SU-DHL-6 (cell line): ENCODE results near the gene EML6.

ENCODE experiments used
- H2AFZ ChIP-seq: fragments of 200-600 bp; sonication (generic); 2 replicates; pipeline ENCODE4 v1.6.1; 2014; ENCODE audit warnings: low read depth, mild to moderate bottlenecking, moderate library complexity, mixed read lengths, antibody characterized with exemption, low read length; ENCODE audit not compliant: severe bottlenecking
- H3F3A ChIP-seq: fragments of 200-600 bp; shearing (Covaris generic); 2 replicates; pipeline ENCODE4 v1.6.0; 2016; ENCODE audit warnings: antibody characterized with exemption, mild to moderate bottlenecking; ENCODE audit not compliant: insufficient read depth
- H3K27ac ChIP-seq: fragments of 200-600 bp; sonication (generic); 2 replicates; pipeline ENCODE4 v1.5.1; 2016; ENCODE audit warnings: low read depth, mild to moderate bottlenecking, low read length, moderate library complexity, mixed read lengths
- H3K27me3 ChIP-seq: fragments of 200-600 bp; sonication (generic), shearing (Covaris generic); 2 replicates; pipeline ENCODE4 v1.6.0; 2014; ENCODE audit warnings: mild to moderate bottlenecking, low read length
- H3K36me3 ChIP-seq: fragments of 200-600 bp; sonication (generic); 2 replicates; pipeline ENCODE4 v1.6.1; 2014; ENCODE audit warnings: mild to moderate bottlenecking, low read length, mixed read lengths
- H3K4me2 ChIP-seq: fragments of 300-600, 200-600 bp; shearing (Covaris generic), sonication (generic); 2 replicates; pipeline ENCODE4 v1.6.0; 2014; ENCODE audit warnings: low read length, low read depth, mild to moderate bottlenecking; ENCODE audit not compliant: poor library complexity, severe bottlenecking
- H3K4me3 ChIP-seq: fragments of 200-600 bp; sonication (generic); 2 replicates; pipeline ENCODE4 v1.5.1; 2014; ENCODE audit warnings: antibody characterized with exemption, low read length, mild to moderate bottlenecking, mixed read lengths; ENCODE audit not compliant: insufficient read depth, poor library complexity, severe bottlenecking
- H3K79me2 ChIP-seq: fragments of 200-600 bp; sonication (generic); 2 replicates; pipeline ENCODE4 v1.6.1; 2014; ENCODE audit warnings: mild to moderate bottlenecking, low read length, moderate library complexity; ENCODE audit not compliant: insufficient read depth
- H3K9ac ChIP-seq: fragments of 200-600 bp; sonication (generic); 2 replicates; pipeline ENCODE4 v1.7.0; 2014; ENCODE audit warnings: mild to moderate bottlenecking, low read length
- H3K9me2 ChIP-seq: fragments of 200-600 bp; sonication (generic); replicated peaks from 2 replicates; pipeline ENCODE4 v1.6.1; 2014; ENCODE audit warnings: low read length; ENCODE audit not compliant: insufficient read depth
- H3K9me3 ChIP-seq: fragments of 200-600 bp; sonication (generic); 2 replicates; pipeline ENCODE4 v1.6.1; 2014; ENCODE audit warnings: low read length, mixed read lengths; ENCODE audit not compliant: insufficient read depth
- H4K20me1 ChIP-seq: fragments of 200-600 bp; sonication (generic); 2 replicates; pipeline ENCODE4 v1.6.1; 2014; ENCODE audit warnings: low read depth, mild to moderate bottlenecking, antibody characterized with exemption, low read length, moderate library complexity, mixed read lengths
- CTCF ChIP-seq: fragments of 200-600 bp; sonication (generic); IDR thresholded peaks from one replicate; pipeline ENCODE4 v1.5.1; 2017; ENCODE audit warnings: antibody characterized with exemption, mild to moderate bottlenecking, low read length, moderate library complexity; ENCODE audit not compliant: insufficient read depth, poor library complexity, severe bottlenecking
- EZH2phosphoT487 ChIP-seq: fragments of 200-600 bp; sonication (generic), shearing (Covaris generic); conservative IDR thresholded peaks from 2 replicates; pipeline ENCODE4 v1.6.1; 2018; ENCODE audit warnings: mild to moderate bottlenecking, antibody characterized with exemption, low read length, moderate library complexity, mixed read lengths

EML6 gene

GRCh38 chr2:54942373-54942772 lies 218.9 kb downstream of the EML6 start:
- H3K79me2 ChIP-seq, result no peaks in the 10 kb centered on the region
- no peaks in the 10 kb centered on the region for H3K36me3 ChIP-seq
- no peak overlapping the region for H3K27ac ChIP-seq
- TF ChIP-seq CTCF (no peak), EZH2phosphoT487 (no peak)
- no peaks in the 10 kb centered on the region for H3K27me3 ChIP-seq
- no peak overlapping the region for H3K4me3 ChIP-seq
- no peak overlapping the region for H2AFZ ChIP-seq
- no peaks in the 10 kb centered on the region for H3K9me2 ChIP-seq
- no peaks in the 10 kb centered on the region for H4K20me1 ChIP-seq
- H3K9me3 ChIP-seq, result no peaks in the 10 kb centered on the region
- no peak overlapping the region for H3K4me2 ChIP-seq
- H3K9ac ChIP-seq, result no peak overlapping the region
- no peaks in the 10 kb centered on the region; the same call in 1 of the 2 replicates for H3F3A ChIP-seq

- no peak overlapping the region for H3K4me2 ChIP-seq
- H3K36me3 ChIP-seq, result no peaks in the 10 kb centered on the region
- no peak overlapping the region for H2AFZ ChIP-seq
- no peaks in the 10 kb centered on the region; the same call in 1 of the 2 replicates for H3F3A ChIP-seq
- H3K4me3 ChIP-seq, result no peak overlapping the region
- H3K79me2 ChIP-seq, result no peaks in the 10 kb centered on the region
- no peaks in the 10 kb centered on the region for H3K9me2 ChIP-seq
- TF ChIP-seq EZH2phosphoT487 (no peak), CTCF (no peak)
- H3K9me3 ChIP-seq, result no peaks in the 10 kb centered on the region
- no peak overlapping the region for H3K9ac ChIP-seq
- no peak overlapping the region for H3K27ac ChIP-seq
- H3K27me3 ChIP-seq, result no peaks in the 10 kb centered on the region
- H4K20me1 ChIP-seq, result no peaks in the 10 kb centered on the region
These were observed 221.4 kb downstream of the EML6 start for GRCh38 chr2:54944724-54945326.

- no peaks in the 10 kb centered on the region for H3K27me3 ChIP-seq
- H3K4me2 ChIP-seq, result no peak overlapping the region
- H3K9me2 ChIP-seq, result no peaks in the 10 kb centered on the region
- H4K20me1 ChIP-seq, result no peaks in the 10 kb centered on the region
- TF ChIP-seq EZH2phosphoT487, result no peak
- TF ChIP-seq CTCF, result no peak
- no peak overlapping the region for H3K9ac ChIP-seq
- H3F3A ChIP-seq, result no peaks in the 10 kb centered on the region; the same call in 1 of the 2 replicates
- H3K79me2 ChIP-seq, result no peaks in the 10 kb centered on the region
- no peak overlapping the region for H3K27ac ChIP-seq
- H2AFZ ChIP-seq, result no peak overlapping the region
- H3K36me3 ChIP-seq, result no peaks in the 10 kb centered on the region
- no peak overlapping the region for H3K4me3 ChIP-seq
- H3K9me3 ChIP-seq, result no peaks in the 10 kb centered on the region
These were observed 222.1 kb downstream of the EML6 start for GRCh38 chr2:54945391-54946219.
